A549 (cell line): ENCODE results near the gene XRRA1.

ENCODE experiments used
- CEBPB ChIP-seq, 2 experiments: fragments of >200 bp in 1 of 2; sonication (Bioruptor Twin) in 1 of 2; formaldehyde crosslinking in 1 of 2; IDR thresholded peaks; 2 replicates each; pipeline ENCODE4 v1.6.1; 2012 to 2016
- CTCF ChIP-seq: fragments of >200 bp; sonication (Bioruptor Twin); formaldehyde crosslinking; IDR thresholded peaks from 3 replicates; pipeline ENCODE4 v1.5.1; 2016
- E2F6 ChIP-seq: IDR thresholded peaks from 2 replicates; pipeline ENCODE4 v1.6.1; 2012; ENCODE audit warnings: low read depth, borderline replicate concordance
- EP300 ChIP-seq, 2 experiments: fragments of >200 bp; sonication (Bioruptor Twin); formaldehyde crosslinking; IDR thresholded peaks; 2 replicates in 1 of 2; 3 replicates in 1 of 2; pipeline ENCODE4 v1.6.1; 2016 to 2017
- HDAC2 ChIP-seq: fragments of 200-600 bp; sonication (generic); IDR thresholded peaks from 2 replicates; pipeline ENCODE4 v1.6.1; 2016
- HMGXB4 ChIP-seq: fragments of 250-450 bp; sonication (Bioruptor Pico); IDR thresholded peaks from 2 replicates; pipeline ENCODE4 v1.5.0; 2021; ENCODE audit warnings: mild to moderate bottlenecking, moderate library complexity, borderline replicate concordance
- KDM1A ChIP-seq: fragments of 200-600 bp; sonication (generic); IDR thresholded peaks from 2 replicates; pipeline ENCODE4 v1.6.1; 2016; ENCODE audit warnings: low read depth, mild to moderate bottlenecking
- KDM5A ChIP-seq: fragments of 200-600 bp; sonication (generic); IDR thresholded peaks from 2 replicates; pipeline ENCODE4 v1.6.1; 2016; ENCODE audit warnings: antibody characterized with exemption, mild to moderate bottlenecking
- MAX ChIP-seq: IDR thresholded peaks from 2 replicates; pipeline ENCODE4 v1.6.1; 2012
- MYC ChIP-seq: IDR thresholded peaks from 2 replicates; pipeline ENCODE4 v1.6.1; 2012; ENCODE audit warnings: mild to moderate bottlenecking, inconsistent platforms, low read length, improper control_type of control experiment, borderline replicate concordance
- NPAS2 ChIP-seq: fragments of 250-450 bp; sonication (Bioruptor Pico); IDR thresholded peaks from 2 replicates; pipeline ENCODE4 v1.8.0; 2022; ENCODE audit warnings: mild to moderate bottlenecking, moderate library complexity, borderline replicate concordance
- POLR2A ChIP-seq: IDR thresholded peaks from 2 replicates; pipeline ENCODE4 v1.6.1; 2012; ENCODE audit warnings: mild to moderate bottlenecking, low read length
- USF2 ChIP-seq: fragments of 450-650 bp; IDR thresholded peaks from 2 replicates; pipeline ENCODE4 v1.6.1; 2014; ENCODE audit warnings: antibody characterized with exemption
- ZSCAN20 ChIP-seq: fragments of 250-450 bp; sonication (Bioruptor Pico); IDR thresholded peaks from 2 replicates; pipeline ENCODE4 v1.8.0; 2022; ENCODE audit warnings: mild to moderate bottlenecking, moderate library complexity

GRCh38 chr11:74929431-74930363 is 19.2 kb downstream of the XRRA1 start:
- TF ChIP-seq CTCF (peak; percentile 92), E2F6 (no peak), POLR2A (no peak), MAX (no peak), NPAS2 (no peak), KDM1A (no peak), ZSCAN20 (CRISPR knock-in tag) (no peak), USF2 (no peak), MYC (no peak), HMGXB4 (CRISPR knock-in tag) (no peak), EP300 (IDR thresholded peaks at IDR 0.05) (no peak), CEBPB (IDR thresholded peaks at IDR 0.05) (no peak), HDAC2 (no peak), KDM5A (no peak)
